GM10266 (cell line): Measurements from ENCODE around the gene TFIP11.
A peak's percentile ranks its signal among the peaks of the same experiment; 100 is the strongest.

Experiments used
- DNase-seq: peaks from one replicate; pipeline ENCODE4 v3.0.0; 2012; ENCODE audit errors: extremely low spot score
- TF ChIP-seq, protein P1 (sequence below): IDR thresholded peaks from 2 replicates; pipeline ENCODE4 v1.5.1; 2012; ENCODE audit warnings: mild to moderate bottlenecking, low read depth; ENCODE audit not compliant: control insufficient read depth, insufficient read depth; ENCODE audit errors: missing control alignments

Gene TFIP11

DNA sequence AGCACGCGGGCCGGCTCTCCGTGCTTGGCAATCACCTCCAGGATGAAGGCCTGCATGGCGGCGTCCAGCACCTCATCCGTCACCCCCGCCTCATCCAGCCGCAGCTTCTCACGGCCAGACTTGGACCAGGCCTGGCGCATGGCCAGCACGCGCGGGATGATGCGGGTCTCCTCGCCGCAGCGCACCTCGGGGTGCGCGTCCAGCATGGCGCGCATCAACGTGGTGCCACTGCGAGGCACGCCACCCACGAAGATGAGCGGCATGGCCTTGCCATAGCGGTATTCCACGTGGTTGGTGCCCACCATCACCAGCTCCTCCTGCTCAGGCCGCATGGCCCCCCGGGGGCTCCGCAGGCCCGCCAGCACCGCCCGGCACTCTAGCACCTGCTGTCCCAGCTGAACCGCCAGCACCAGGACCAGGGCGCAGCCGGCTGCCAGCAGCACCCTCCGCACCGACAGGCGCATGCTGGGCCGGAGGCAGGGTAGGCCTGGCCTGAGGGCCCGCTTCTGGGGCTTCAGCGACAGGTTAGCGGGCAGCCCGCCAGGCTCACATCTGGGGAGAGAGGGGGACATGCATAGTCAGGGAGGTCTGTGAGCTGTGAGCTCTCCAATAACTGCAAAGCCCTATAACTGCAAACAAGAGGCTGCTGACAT lies 29.0 kb upstream of the TFIP11 start:
- no peak for DNase-seq
- TF ChIP-seq, protein P1, sequence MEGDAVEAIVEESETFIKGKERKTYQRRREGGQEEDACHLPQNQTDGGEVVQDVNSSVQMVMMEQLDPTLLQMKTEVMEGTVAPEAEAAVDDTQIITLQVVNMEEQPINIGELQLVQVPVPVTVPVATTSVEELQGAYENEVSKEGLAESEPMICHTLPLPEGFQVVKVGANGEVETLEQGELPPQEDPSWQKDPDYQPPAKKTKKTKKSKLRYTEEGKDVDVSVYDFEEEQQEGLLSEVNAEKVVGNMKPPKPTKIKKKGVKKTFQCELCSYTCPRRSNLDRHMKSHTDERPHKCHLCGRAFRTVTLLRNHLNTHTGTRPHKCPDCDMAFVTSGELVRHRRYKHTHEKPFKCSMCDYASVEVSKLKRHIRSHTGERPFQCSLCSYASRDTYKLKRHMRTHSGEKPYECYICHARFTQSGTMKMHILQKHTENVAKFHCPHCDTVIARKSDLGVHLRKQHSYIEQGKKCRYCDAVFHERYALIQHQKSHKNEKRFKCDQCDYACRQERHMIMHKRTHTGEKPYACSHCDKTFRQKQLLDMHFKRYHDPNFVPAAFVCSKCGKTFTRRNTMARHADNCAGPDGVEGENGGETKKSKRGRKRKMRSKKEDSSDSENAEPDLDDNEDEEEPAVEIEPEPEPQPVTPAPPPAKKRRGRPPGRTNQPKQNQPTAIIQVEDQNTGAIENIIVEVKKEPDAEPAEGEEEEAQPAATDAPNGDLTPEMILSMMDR, result no peak

DNA sequence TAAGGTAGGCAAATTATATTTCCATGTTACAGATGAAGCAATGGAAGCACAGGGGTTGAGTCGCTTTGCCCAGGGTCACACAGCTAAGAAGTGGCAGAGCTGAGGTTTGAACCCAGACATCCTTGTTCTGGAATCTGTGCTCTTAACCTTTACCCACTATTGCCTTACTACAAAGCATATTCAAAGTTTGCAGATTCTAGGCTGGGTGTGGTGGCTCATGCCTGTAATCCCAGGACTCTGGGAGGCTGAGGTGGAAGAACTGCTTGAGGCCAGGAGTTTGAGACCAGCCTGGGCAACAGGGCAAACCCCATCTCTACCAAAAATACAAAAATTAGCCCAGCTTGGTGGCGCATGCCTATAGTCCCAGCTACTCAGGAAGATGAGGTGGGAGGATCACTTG lies 27.8 kb upstream of the TFIP11 start:
- DNase-seq, result no peak
- TF ChIP-seq, protein P1, result no peak

DNA sequence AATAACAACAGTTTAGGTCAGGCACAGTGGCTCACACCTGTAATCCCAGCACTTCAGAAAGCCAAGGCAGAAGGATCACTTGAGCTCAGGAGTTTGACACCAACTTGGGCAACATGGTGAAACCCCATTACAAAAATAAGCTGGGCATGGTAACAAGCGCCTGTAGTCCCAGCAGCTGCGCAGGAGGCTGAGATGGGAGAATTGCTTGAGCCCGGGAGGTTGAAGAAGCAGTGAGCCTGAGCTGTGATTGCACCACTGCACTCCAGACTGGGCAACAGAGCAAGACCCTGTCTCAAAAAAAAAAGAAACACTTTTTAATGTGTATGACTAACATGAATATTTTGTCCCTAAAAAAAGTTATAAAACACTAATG lies 24.5 kb upstream of the TFIP11 start:
- TF ChIP-seq, protein P1, result no peak
- no peak for DNase-seq

DNA sequence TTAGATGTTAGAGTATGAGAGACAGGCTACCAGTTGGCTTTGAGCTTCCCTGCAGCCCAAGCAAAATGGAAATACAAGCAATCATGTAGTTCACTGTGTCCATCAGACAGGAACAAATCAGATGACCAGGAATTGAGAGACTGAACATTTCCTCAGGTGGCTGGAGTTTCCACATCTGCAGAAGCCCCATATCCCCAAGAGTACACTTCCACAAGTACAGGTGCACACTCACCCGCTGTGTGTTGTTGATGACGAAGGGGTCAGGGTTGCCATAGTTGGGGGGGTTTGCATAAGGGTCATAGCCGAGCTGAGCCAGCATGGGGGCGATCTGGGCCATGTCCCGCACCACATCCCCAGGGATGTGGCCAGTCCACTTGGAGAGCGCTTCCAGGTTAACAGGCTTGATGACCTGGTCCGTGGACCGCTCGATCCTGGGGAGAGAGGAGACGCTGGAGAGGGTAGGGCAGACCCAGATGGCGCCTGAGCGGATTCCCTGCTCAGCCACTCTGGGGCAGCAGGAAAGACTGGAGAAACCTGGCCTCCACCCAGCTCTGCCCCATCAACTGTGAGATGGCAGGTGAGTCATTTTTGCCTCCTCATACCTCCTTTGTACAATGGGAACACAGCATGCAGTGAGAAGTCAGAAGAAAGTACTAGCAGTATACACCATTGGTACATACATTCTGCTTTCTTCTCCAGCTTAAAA lies 23.9 kb upstream of the TFIP11 start:
- TF ChIP-seq, protein P1, result no peak

DNA sequence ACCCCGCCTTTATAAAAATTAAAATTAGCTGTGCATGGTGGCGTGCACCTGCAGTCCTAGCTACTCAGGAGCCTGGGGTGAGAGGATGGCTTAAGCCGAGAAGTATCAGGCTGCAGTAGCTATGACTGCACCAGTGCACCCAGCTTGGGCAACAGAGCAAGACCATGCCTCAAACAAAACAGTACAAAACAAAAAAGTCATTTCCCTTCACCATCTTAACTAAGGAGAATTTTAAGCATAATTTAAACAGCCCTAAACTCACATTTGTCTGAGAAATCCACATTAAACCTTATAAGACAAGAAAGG lies 23.3 kb upstream of the TFIP11 start:
- DNase-seq, result no peak
- TF ChIP-seq, protein P1, result no peak

More for the DNA sequence above, 23.9 kb upstream of the TFIP11 start:
- no peak for DNase-seq

DNA sequence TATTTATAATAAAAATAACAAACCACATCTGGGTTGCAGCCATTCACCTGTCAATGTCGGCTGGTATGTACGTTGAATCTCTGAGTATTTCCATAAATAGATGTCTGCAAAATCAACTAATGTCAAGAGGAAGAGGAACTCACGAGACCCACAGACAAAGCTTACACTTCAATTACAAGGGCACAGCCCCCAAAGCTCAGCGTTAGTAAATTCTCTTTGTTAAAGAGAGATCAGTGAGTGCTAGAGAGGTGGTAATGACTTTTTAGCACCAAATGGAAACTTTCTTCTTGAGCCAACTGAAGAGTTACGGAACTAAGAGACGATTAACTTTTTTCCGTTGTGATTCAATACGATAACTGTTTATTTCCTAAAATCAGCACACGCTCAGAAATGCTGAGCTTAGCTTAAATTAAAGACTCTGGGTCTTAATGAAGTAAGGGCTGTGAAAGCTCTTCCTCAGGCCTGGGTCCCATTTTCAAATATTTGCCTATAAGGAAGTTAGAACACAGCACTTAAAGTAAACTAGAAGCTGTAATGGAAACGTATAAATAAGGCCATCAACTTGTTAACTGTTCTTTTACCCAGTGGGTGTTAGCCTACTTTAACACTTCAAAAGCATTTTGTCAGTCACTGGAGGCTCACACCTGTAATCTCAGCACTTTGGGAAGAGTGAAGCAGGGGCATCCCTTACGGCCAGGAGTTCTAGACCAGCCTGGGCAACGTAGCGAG lies 22.8 kb upstream of the TFIP11 start:
- TF ChIP-seq, protein P1, result no peak
- DNase-seq, result peak; percentile 60

DNA sequence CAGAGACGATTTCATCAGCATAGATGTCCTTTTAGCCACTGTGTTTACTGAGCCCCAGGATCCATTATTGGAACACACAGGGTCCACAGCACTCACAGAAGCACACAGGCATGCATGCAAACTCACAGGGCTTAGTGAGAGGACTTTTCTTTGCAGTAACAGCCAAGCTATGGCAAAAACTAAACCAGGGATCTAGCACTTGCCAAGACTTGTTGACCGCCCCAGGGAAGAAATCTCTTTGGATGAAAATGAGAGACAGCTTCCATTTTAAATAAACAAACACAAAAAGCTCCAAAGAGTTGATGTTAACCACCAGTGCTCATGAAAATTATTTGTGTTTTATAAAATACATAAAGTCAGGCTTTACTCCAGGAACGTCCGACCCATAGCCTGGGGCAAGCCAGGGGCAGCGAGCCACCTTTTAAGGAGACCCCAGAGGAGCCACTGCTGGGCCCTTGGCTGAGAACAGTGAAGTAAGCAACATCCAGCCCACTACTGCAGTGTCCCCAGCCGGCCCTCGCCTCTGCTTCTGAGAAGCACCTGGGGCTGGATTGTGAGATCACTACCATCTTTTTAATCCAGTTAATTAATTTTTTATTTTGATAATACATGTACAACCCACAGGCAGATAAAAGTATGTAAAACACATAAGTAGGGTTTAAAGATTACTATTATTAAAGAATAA lies 22.0 kb upstream of the TFIP11 start:
- TF ChIP-seq, protein P1, result no peak
- no peak for DNase-seq
